LHCN-M2 (cell line): ENCODE results near the gene GATAD2A. TPM values are rescaled to one million over a fixed set of nuclear protein-coding genes. Genes with fewer than 3 reads are reported as not detected.
"Not testable (repeated sequence)": the region's sequence is repeated elsewhere in the genome, so short reads cannot be mapped to it uniquely, and the experiment has no call there.

Experiments
- DNase-seq: peaks from one replicate; pipeline ENCODE4 v3.0.0-alpha.2; 2012; ENCODE audit warnings: low read depth
- polyA plus RNA-seq: library from polyadenylated mRNA; unstranded; fragments of >200 nt; gene quantifications from one replicate; pipeline ENCODE4 v1.2.1, GENCODE V29; 2012; ENCODE audit warnings: missing spikeins
- total RNA-seq: library from RNA; depleted of rRNA; stranded (reverse); fragments of >200 nt; gene quantifications from 2 replicates; pipeline ENCODE4 v1.2.3, GENCODE V29; 2014; rRNA removed

The GATAD2A gene
- total RNA-seq, result 60.7 and 64.1 TPM in 2 replicates
- 44.2 TPM for polyA plus RNA-seq

GRCh38 chr19:19404879-19405860 lies at the start of gene GATAD2A:
GATAD2A (plus strand) TSS chr19:19405675; CDS start chr19:19465346, 59,671 bp downstream.
- peak; percentile 93 for DNase-seq

- no peak for DNase-seq
Measured at GRCh38 chr19:19356500-19356899, 49.0 kb upstream of the GATAD2A start.

- DNase-seq, result no peak
Measured at GRCh38 chr19:19356901-19357566, 48.4 kb upstream of the GATAD2A start.

DNA sequence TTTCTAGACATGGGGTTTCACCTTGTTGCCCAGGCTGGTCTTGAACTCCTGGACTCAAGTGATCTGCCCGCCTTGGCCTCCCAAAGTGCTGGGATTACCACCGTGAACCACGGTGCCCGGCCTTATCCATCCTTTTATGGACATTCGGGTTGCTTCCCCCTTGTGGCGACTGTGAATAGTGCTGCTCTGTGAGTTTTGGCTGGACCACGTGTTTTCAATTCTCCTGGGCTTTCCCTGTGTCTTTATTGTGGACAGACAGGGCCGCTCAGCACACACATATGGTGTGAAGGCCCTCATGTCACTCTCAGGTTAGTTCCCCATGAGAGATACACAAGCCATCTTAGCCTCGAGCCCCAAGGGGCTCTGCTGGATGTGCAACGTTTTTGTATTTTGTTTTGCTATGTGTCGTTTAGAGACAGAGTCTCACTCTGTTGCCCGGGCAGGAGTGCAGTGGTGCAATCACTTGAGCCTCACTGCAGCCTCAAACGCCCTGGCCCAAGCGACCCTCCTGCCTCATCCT lies 44.3 kb upstream of the GATAD2A start:
- DNase-seq, result peak; percentile 92

DNA sequence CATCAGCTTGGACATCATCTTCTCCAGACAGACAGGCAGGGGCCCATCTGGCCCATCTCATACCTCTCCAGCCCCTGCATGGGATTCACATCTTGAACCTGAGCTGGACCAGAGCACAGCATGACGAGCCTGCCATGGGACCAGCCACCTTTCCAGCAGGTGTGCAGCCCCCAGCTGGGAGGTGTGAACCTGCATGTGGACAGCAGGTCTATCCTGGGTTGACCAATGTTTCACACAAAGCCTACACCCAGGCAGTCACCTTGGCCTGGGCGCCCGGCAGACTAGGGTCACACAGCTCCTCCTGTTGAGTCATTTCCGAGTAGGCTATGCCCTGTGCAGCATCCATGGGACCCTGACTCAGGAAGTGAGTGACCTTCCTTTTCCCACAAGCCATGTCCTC lies 43.4 kb upstream of the GATAD2A start:
- no peak for DNase-seq

- DNase-seq, result peak; percentile 60
Measured at GRCh38 chr19:19366434-19367396, 38.8 kb upstream of the GATAD2A start.

DNA sequence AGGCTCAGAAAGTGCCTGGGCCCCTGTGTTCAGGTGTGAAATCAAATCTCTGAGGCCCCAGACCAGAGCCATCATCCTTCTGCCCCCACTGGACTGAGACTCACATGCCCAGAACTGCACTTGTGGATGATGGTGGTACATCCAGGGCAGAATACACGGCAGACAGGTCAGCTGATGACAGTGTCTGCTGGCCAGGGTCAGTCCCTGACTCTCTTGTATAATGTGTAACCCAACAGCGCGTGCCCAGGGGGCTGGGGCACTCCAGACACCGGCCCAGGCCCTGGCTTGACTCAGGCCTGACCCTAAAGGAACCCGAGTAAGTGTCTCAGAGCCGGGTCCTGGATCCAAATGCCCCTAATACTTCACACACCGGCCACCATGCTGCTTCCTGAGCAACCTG lies 37.4 kb upstream of the GATAD2A start:
- no peak for DNase-seq

GRCh38 chr19:19371059-19371458 lies 34.4 kb upstream of the GATAD2A start:
- DNase-seq, result no peak

GRCh38 chr19:19372656-19373416 lies 32.6 kb upstream of the GATAD2A start:
- DNase-seq, result peak; percentile 55

DNA sequence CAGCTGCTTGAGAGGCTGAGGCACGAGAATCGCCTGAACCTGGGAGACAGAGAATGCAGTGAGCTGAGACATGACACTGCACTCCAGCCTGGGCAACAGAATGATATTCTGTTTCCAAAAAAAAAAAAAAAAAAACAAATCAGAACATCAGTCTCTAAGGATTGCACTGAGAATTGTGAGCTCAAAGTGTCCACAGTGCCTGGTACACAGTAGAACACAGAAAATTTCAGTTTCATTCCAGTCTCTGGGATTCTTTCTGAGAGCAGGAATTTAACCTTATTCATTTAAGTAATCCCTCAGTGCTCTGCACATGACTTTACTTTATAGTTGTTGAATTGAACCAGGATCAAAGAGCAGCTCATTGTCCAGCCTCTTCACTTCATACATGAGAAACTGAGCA lies 25.9 kb upstream of the GATAD2A start:
- no peak for DNase-seq

DNA sequence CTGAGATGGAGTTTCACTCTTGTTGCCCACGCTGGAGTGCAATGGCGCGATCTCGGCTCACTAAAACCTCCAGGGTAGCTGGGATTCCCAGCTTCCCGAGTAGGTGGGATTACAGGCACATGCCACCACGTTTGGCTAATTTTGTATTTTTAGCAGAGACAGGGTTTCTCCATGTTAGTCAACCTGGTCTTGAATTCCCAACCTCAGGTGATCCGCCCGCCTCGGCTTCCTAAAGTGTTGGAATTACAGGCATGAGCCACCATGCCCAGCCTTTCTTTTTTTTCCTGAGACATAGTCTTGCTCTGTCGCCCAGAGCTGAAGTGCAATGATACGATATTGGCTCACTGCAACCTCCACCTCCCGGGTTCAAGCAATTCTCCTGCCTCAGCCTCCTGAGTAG lies 25.2 kb upstream of the GATAD2A start:
- not testable (repeated sequence) for DNase-seq

DNA sequence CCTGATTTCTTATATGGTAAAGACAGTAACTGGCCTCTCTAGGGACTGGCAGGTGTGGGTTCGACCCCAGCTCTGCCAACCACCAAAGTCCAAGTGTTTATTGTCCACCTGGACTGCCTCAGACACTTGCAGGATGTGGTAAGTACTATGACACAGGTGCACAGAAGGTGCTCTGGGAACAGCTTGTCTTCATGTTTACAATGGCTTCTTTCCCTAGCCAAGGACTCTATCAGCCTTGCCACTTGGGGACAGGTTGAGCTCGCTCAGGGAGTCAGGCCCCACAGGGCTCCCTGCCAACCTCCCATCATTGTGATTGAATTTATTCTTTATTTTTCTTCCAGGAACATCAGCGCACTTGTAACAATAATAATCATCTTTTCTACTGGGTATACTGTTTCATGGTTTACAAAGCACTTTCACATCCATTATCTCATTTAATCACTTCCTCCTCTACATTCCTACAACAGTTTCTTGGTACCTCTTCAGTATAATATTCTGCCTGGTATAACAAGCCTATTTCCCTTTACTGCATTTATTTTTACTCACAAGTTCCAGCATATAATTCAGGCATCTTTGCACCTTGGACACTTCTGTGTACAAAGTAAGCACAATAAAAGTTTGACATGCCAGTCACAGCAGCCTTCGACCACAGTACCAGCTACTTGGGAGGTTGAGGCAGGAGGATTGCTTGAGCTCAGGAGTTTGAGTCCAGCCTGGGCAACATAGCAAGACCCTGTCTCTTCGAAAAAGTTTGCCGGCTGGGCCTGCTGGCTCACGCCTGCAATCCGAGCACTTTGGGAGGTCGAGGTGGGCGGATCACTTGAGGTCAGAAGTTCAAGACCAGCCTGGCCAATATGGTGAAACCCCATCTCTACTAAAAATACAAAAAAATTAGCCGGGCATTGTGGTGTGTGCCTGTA lies 24.2 kb upstream of the GATAD2A start:
- DNase-seq, result no peak

DNA sequence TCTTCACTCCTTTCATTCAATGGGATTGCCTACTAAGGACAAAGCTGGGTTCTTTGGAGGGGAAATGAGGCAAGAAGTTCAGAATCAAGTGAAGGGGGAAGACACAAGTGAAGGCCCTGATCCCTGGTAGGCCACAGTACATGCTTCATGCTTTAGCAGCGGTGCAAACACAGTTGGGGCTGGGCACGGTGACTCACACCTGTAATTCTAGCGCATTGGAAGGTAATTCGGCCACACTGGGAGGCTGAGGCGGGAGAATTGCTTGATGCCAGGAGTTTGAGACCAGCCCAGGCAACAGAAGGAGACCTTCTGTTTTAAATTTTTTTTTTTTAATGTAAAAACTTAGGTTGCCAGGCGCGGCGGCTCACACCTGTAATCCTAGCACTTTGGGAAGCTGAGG lies 23.4 kb upstream of the GATAD2A start:
- no peak for DNase-seq

DNA sequence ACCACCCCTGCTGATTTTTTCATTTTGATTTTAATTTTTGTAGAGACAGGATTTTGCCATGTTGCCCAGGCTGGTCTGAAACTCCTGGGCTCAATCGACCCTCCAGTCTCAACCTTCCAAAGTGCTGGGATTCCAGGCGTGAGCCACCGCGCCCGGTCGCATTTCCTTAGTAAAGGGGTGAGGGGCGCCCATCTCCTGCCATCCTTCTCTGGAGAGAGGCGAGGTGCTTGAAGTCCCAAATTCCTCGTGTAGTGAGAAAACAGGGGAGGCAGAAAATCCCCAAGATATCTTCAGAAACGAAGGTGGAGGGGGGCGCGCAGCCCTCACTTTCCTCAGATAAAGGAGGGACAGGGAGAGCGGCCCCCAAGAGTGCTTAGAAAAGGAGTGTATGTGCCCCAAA lies 21.0 kb upstream of the GATAD2A start:
- DNase-seq, result no peak

DNA sequence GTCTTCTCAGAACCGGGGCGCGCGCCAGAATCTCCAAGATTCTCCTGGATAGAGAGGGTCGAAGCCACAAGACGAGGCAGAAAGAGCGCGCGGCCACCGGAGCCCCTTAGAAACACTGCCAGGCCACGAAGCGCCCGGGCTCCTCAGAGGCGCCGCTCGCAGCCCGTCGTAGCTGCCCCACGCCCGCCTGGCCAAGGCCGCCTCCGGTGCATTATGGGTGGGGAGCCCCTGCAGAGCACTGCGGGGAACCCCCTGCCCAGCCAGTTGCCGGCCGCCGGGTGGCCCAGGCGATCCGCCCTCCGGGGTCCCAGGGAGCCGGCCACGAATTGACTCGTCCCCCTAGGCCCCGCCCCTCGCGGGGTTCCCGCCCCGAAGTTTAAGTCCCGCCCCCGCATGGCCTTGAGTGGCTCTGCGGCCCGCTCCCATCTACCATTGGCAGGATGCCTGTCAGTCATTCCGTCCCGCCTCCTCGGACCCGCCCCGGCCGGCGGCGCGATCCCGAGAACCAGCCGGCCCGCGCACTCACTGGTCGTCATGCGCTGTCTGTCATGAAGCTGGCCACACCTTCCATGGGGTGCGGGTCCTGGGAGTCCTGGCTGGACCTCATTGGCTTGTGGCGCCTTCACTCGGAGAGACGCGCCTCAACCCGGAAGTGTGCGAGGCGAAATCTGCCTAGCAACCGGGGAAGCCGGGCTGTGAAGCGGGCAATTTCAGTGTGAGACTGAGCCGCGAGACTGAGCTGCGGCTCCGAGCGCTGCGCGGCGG lies 20.2 kb upstream of the GATAD2A start:
- peak; percentile 100 for DNase-seq

GRCh38 chr19:19385896-19386869 lies 19.3 kb upstream of the GATAD2A start:
- no peak for DNase-seq

DNA sequence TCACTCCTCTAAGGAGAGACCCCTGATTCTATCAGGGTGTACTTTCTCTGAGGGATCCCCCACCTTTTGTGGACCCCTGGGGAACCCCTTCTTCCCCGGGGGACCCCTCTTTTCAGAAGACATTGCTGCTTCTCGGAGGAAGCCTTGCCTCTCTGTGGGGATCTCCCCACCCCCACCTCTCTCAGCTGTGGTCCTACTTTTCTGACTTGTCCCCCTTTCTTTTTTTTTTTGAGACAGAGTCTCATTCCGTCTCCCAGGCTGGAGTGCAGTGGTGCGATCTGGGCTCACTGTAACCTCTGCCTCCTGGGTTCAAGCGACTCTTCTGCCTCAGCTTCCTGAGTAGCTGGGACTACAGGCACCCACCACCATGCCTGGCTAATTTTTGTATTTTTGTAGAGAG lies 18.4 kb upstream of the GATAD2A start:
- DNase-seq, result no peak
